ENCODE measurements around the gene POLA1.

POLA1 gene

GRCh38 chrX:25022499-25023325 is 329.0 kb downstream of the POLA1 start:
- no peak for DNase-seq (ENCODE audit: low spot score)
- TF ChIP-seq CTCF (IDR thresholded peaks at IDR 0.05; ENCODE audit: extremely low read depth, missing control alignments) = peak; percentile 10

GRCh38 chrX:25023908-25024307 is 330.2 kb downstream of the POLA1 start:
- no peak for TF ChIP-seq CTCF (IDR thresholded peaks at IDR 0.05; ENCODE audit: extremely low read depth, missing control alignments)
- DNase-seq (ENCODE audit: low spot score) = no peak

- no peak for TF ChIP-seq CTCF (IDR thresholded peaks at IDR 0.05; ENCODE audit: extremely low read depth, missing control alignments)
- no peak for DNase-seq (ENCODE audit: low spot score)
Observed at GRCh38 chrX:25025615-25026014, 331.9 kb downstream of the POLA1 start.

GRCh38 chrX:25026576-25026975 is 332.9 kb downstream of the POLA1 start:
- no peak for TF ChIP-seq CTCF (IDR thresholded peaks at IDR 0.05; ENCODE audit: extremely low read depth, missing control alignments)
- no peak for DNase-seq (ENCODE audit: low spot score)

- TF ChIP-seq CTCF (IDR thresholded peaks at IDR 0.05; ENCODE audit: extremely low read depth, missing control alignments) = no peak
- DNase-seq (ENCODE audit: low spot score) = no peak
Observed at GRCh38 chrX:25028726-25029125, 335.0 kb downstream of the POLA1 start.

GRCh38 chrX:25029288-25029825 is 335.6 kb downstream of the POLA1 start:
- DNase-seq (ENCODE audit: low spot score) = no peak
- no peak for TF ChIP-seq CTCF (IDR thresholded peaks at IDR 0.05; ENCODE audit: extremely low read depth, missing control alignments)

- no peak for DNase-seq (ENCODE audit: low spot score)
- TF ChIP-seq CTCF (IDR thresholded peaks at IDR 0.05; ENCODE audit: extremely low read depth, missing control alignments) = no peak
Observed at GRCh38 chrX:25034889-25035288, 341.2 kb downstream of the POLA1 start.

Data from GM20000 (cell line).